Osteocyte (in vitro differentiated cells): ENCODE measurements around the gene PHF13. TPM values are rescaled to one million over a fixed set of nuclear protein-coding genes. Genes with fewer than 3 reads are reported as not detected.
A peak's percentile ranks its signal among the peaks of the same experiment; 100 is the strongest.

Experiments used
- DNase-seq: peaks from one replicate; pipeline ENCODE4 v3.0.0; 2021; ENCODE audit warnings: mixed read lengths; ENCODE audit not compliant: unreplicated experiment; ENCODE audit errors: extremely low spot score
- H3K27ac Mint-ChIP-seq: one replicate; pipeline ENCODE4 v1.8.0; 2021; ENCODE audit warnings: mild to moderate bottlenecking, mixed read lengths; ENCODE audit not compliant: unreplicated experiment
- H3K27me3 Mint-ChIP-seq: one replicate; pipeline ENCODE4 v1.8.0; 2021; ENCODE audit warnings: mixed read lengths; ENCODE audit not compliant: unreplicated experiment
- H3K36me3 Mint-ChIP-seq: one replicate; pipeline ENCODE4 v1.8.0; 2021; ENCODE audit warnings: mixed read lengths; ENCODE audit not compliant: unreplicated experiment
- H3K4me1 Mint-ChIP-seq: one replicate; pipeline ENCODE4 v1.8.0; 2021; ENCODE audit warnings: mixed read lengths; ENCODE audit not compliant: unreplicated experiment
- H3K4me3 Mint-ChIP-seq: one replicate; pipeline ENCODE4 v1.8.0; 2021; ENCODE audit warnings: mild to moderate bottlenecking, moderate library complexity, mixed read lengths; ENCODE audit not compliant: unreplicated experiment
- H3K9me3 Mint-ChIP-seq: one replicate; pipeline ENCODE4 v1.8.0; 2021; ENCODE audit warnings: mixed read lengths; ENCODE audit not compliant: unreplicated experiment
- total RNA-seq: library from RNA; stranded (reverse); gene quantifications from 2 replicates; pipeline ENCODE4 v1.2.1, GENCODE V29; 2021
- TF ChIP-seq, protein P1 (sequence below): fragments of 200-600 bp; sonication (generic); IDR thresholded peaks from 2 replicates; pipeline ENCODE4 v1.5.0; 2021; ENCODE audit warnings: antibody characterized with exemption, mild to moderate bottlenecking, moderate library complexity

Gene PHF13
- total RNA-seq, 1 donor from 2014 or later = 24.0 TPM

- Mint-ChIP-seq H3K9me3 (no peaks in the 10 kb centered on the region), H3K27ac (peak overlapping the region; percentile 99), H3K4me1 (peaks cover 31% of the 10 kb centered on the region), H3K4me3 (peak overlapping the region; percentile 74), H3K36me3 (no peaks in the 10 kb centered on the region), H3K27me3 (no peaks in the 10 kb centered on the region)
- DNase-seq = no peak
- TF ChIP-seq, protein P1, sequence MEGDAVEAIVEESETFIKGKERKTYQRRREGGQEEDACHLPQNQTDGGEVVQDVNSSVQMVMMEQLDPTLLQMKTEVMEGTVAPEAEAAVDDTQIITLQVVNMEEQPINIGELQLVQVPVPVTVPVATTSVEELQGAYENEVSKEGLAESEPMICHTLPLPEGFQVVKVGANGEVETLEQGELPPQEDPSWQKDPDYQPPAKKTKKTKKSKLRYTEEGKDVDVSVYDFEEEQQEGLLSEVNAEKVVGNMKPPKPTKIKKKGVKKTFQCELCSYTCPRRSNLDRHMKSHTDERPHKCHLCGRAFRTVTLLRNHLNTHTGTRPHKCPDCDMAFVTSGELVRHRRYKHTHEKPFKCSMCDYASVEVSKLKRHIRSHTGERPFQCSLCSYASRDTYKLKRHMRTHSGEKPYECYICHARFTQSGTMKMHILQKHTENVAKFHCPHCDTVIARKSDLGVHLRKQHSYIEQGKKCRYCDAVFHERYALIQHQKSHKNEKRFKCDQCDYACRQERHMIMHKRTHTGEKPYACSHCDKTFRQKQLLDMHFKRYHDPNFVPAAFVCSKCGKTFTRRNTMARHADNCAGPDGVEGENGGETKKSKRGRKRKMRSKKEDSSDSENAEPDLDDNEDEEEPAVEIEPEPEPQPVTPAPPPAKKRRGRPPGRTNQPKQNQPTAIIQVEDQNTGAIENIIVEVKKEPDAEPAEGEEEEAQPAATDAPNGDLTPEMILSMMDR = no peak
Measured at GRCh38 chr1:6603238-6603914, 10.2 kb upstream of the PHF13 start.

DNA sequence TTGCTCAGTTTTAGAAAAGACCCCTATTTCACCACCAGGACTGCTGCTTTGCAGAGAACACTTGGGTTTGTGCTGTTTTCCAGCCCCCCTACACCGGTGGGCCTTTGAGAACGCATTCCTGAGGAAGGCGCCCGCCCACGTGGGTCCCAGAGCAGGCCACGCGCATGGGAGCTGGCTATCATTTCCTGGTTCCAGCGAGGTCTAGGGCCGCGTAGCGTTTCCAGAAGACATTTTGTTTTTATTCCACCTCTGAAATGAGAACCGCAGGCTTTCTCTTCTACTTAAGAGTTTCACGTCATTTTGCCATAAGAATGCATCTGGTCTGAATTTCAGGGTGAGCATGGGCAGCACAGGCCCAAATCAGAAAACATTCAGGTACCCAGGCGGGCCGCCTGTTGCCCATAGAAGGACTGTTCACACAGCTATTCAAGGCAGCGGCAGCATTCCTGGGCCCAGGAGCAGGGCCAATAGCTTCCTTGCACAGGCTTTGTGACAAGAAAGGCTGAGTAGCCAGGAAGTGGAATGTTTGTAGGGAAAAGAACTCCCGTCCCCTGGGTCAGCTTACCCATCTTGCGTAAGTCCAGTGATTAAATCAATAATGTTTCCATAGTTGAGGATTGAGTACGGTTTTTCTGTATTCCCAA, 9.5 kb upstream of the PHF13 start:
- Mint-ChIP-seq H3K4me1 (peaks cover 31% of the 10 kb centered on the region), H3K27ac (peak overlapping the region; percentile 99), H3K4me3 (peak overlapping the region; percentile 74), H3K27me3 (no peaks in the 10 kb centered on the region), H3K9me3 (no peaks in the 10 kb centered on the region), H3K36me3 (no peaks in the 10 kb centered on the region)
- no peak for DNase-seq
- TF ChIP-seq, protein P1 = no peak

GRCh38 chr1:6612641-6613360, 730 bp upstream of the PHF13 start:
- DNase-seq = no peak
- Mint-ChIP-seq H3K27me3 (no peaks in the 10 kb centered on the region), H3K9me3 (no peaks in the 10 kb centered on the region), H3K27ac (peak overlapping the region; percentile 90), H3K4me1 (peaks cover 42% of the 10 kb centered on the region), H3K36me3 (no peaks in the 10 kb centered on the region), H3K4me3 (peak overlapping the region; percentile 86)
- TF ChIP-seq, protein P1 = peak; percentile 17

GRCh38 chr1:6614019-6614928, 743 bp downstream of the PHF13 start:
- H3K4me3 Mint-ChIP-seq = peak overlapping the region; percentile 73
- H3K27me3 Mint-ChIP-seq = no peaks in the 10 kb centered on the region
- peaks cover 41% of the 10 kb centered on the region for H3K4me1 Mint-ChIP-seq
- TF ChIP-seq, protein P1 = no peak
- H3K9me3 Mint-ChIP-seq = no peaks in the 10 kb centered on the region
- no peak for DNase-seq
- H3K36me3 Mint-ChIP-seq = peaks cover 4% of the 10 kb centered on the region
- no peak overlapping the region for H3K27ac Mint-ChIP-seq
